Neural progenitor cell (in vitro differentiated cells): ENCODE measurements around the gene GRIP1.

Experiments
- EZH2 ChIP-seq: fragments of 200-600 bp; sonication (generic); IDR thresholded peaks from 2 replicates; pipeline ENCODE4 v1.6.1; 2017; ENCODE audit warnings: antibody characterized with exemption, mild to moderate bottlenecking, moderate library complexity
- EZH2phosphoT487 ChIP-seq: fragments of 200-600 bp; sonication (generic); IDR thresholded peaks from 2 replicates; pipeline ENCODE4 v1.6.1; 2017; ENCODE audit warnings: antibody characterized with exemption
- TF ChIP-seq, protein P1 (sequence below): fragments of 200-600 bp; sonication (generic); IDR thresholded peaks from 2 replicates; pipeline ENCODE4 v1.5.1; 2017; ENCODE audit warnings: antibody characterized with exemption, mild to moderate bottlenecking

DNA sequence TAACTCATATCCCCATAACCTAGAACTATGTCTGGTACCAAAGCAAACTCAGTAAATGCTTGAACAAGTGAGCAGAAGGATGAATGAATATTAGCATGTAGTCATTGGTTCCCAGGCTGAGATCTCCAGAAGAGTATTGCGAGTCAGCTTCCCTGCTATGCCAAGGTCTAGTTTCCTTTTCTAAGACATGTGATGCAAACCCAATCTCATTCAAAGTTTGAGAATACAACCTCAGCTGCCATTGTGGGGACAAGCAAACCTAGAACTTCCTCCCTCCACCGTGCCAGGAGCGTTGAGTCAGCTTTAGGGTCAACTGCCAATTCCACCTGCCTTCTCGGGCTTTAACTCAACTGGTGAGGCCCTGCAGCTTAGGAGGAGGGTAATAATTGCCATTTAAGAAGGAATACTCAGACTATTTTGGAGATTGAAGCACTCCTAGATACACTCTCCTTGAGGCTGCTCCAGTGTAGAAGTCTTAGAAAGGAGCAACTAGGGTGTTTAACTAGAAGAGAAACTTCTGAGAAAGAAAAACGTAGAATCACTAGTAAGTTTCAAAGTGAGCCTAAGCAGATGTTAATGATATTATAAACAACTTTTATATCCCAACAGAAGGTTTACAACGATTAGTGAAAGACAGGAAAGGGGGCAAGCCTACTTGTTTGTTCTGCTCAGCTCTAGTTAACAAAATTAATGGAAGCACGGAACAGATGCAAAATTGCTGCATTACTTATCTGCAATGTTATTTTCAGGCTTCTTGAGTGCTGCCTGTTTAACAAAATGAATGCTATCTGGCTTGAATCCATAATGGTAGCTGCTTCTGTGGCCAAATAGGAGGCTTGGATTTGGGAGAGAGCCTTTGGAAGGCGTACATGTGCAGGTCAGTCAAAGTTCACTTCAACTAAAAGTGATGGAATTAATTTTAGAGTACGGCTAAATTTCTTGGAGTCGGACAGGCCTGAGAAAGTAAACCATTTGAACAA, 279.7 kb downstream of the GRIP1 start:
- TF ChIP-seq, protein P1, sequence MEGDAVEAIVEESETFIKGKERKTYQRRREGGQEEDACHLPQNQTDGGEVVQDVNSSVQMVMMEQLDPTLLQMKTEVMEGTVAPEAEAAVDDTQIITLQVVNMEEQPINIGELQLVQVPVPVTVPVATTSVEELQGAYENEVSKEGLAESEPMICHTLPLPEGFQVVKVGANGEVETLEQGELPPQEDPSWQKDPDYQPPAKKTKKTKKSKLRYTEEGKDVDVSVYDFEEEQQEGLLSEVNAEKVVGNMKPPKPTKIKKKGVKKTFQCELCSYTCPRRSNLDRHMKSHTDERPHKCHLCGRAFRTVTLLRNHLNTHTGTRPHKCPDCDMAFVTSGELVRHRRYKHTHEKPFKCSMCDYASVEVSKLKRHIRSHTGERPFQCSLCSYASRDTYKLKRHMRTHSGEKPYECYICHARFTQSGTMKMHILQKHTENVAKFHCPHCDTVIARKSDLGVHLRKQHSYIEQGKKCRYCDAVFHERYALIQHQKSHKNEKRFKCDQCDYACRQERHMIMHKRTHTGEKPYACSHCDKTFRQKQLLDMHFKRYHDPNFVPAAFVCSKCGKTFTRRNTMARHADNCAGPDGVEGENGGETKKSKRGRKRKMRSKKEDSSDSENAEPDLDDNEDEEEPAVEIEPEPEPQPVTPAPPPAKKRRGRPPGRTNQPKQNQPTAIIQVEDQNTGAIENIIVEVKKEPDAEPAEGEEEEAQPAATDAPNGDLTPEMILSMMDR, result no peak
- TF ChIP-seq EZH2, result no peak
- no peak for TF ChIP-seq EZH2phosphoT487
